Endothelial cell (in vitro differentiated cells): ENCODE data around the gene RNPS1. TPM values are rescaled to one million over a fixed set of nuclear protein-coding genes. Genes with fewer than 3 reads are reported as not detected.
A peak's percentile ranks its signal among the peaks of the same experiment; 100 is the strongest.

Experiments
- DNase-seq: peaks from one replicate; pipeline ENCODE4 v3.0.0; 2021; ENCODE audit warnings: low spot score
- H3K27ac Mint-ChIP-seq: one replicate; pipeline ENCODE4 v1.8.0; 2021; ENCODE audit warnings: mixed read lengths, inconsistent platforms; ENCODE audit not compliant: unreplicated experiment
- H3K27me3 Mint-ChIP-seq: one replicate; pipeline ENCODE4 v1.8.0; 2021; ENCODE audit warnings: mild to moderate bottlenecking, moderate library complexity, mixed read lengths, inconsistent platforms; ENCODE audit not compliant: unreplicated experiment
- H3K36me3 Mint-ChIP-seq: one replicate; pipeline ENCODE4 v1.8.0; 2021; ENCODE audit warnings: mild to moderate bottlenecking, low read depth, mixed read lengths, inconsistent platforms; ENCODE audit not compliant: unreplicated experiment
- H3K4me1 Mint-ChIP-seq: one replicate; pipeline ENCODE4 v1.8.0; 2021; ENCODE audit warnings: mild to moderate bottlenecking, mixed read lengths, inconsistent platforms; ENCODE audit not compliant: unreplicated experiment
- H3K4me3 Mint-ChIP-seq: one replicate; pipeline ENCODE4 v1.8.0; 2021; ENCODE audit warnings: mild to moderate bottlenecking, mixed read lengths, inconsistent platforms; ENCODE audit not compliant: unreplicated experiment
- H3K9me3 Mint-ChIP-seq: one replicate; pipeline ENCODE4 v1.8.0; 2021; ENCODE audit warnings: mixed read lengths, inconsistent platforms; ENCODE audit not compliant: unreplicated experiment
- CTCF ChIP-seq: fragments of 200-600 bp; sonication (generic); IDR thresholded peaks from one replicate; pipeline ENCODE4 v1.5.0; 2021; ENCODE audit warnings: antibody characterized with exemption; ENCODE audit not compliant: unreplicated experiment
- total RNA-seq: library from RNA; stranded (reverse); fragmentation: NEBNext Ultra II Directional; extraction: Animal tissue kit (Norgen Biotek cat#: 25700); gene quantifications from one replicate; pipeline ENCODE4 v1.2.1, GENCODE V29; 2021; ENCODE audit not compliant: unreplicated experiment

Gene RNPS1
- total RNA-seq, 1 donor from 2014 or later = 203 TPM

- Mint-ChIP-seq H3K4me1 (peaks cover 25% of the 10 kb centered on the region), H3K36me3 (no peaks in the 10 kb centered on the region), H3K9me3 (no peaks in the 10 kb centered on the region), H3K27ac (peak overlapping the region; percentile 75), H3K4me3 (peak overlapping the region; percentile 87), H3K27me3 (peaks cover 10% of the 10 kb centered on the region)
- DNase-seq = no peak
- TF ChIP-seq CTCF = no peak
Measured at GRCh38 chr16:2213817-2214718, 53.9 kb downstream of the RNPS1 start.

DNA sequence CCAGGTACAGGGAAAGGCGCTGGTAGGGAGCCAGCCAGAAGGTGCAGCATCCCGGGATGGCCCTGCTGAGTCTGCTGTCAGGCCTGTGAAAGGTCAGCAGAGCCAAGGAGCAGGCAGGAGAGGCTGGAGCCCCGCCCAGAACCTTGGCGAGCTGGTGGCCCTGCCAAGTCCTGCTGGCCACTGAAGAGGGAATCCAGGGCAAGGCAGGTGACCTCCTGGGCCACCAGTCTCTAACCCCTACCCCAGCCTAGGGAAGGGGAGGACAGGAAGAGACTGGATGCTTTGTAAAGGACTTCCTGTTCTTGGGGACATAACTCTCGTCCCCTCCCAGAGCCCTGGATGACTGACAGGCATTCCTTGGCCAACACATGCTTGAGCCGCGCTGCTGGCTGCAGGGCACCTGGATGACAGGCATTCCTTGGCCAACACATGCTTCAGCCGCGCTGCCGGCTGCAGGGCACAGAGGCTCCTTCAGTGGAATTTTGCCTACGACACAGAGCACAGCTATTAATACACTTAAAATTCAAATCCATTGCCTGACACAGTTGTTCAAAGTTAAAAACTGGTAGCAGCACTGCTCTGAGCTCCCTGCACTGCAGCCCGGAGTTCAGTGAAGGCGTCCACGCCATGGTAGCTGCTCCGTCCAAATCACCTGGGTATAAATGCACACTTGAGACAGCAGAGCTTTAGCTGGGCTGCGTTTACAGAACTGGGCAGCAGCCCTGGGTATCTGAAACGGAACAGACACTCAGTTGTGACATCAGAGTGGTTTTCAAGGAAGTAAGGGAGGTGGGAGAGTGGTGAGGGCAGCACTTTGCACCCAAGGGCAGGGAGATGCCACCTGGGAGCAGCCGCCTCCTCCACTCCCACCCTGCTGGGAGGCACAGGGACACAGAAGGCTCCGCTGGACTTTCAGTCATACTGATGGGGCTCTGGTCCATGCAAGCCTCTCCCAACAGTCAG, 55.3 kb downstream of the RNPS1 start:
- no peak for TF ChIP-seq CTCF
- no peak for DNase-seq
- Mint-ChIP-seq H3K9me3 (no peaks in the 10 kb centered on the region), H3K27ac (peak overlapping the region; percentile 67), H3K36me3 (peaks cover 2% of the 10 kb centered on the region), H3K27me3 (peaks cover 11% of the 10 kb centered on the region), H3K4me1 (peaks cover 22% of the 10 kb centered on the region), H3K4me3 (peak overlapping the region; percentile 87)

DNA sequence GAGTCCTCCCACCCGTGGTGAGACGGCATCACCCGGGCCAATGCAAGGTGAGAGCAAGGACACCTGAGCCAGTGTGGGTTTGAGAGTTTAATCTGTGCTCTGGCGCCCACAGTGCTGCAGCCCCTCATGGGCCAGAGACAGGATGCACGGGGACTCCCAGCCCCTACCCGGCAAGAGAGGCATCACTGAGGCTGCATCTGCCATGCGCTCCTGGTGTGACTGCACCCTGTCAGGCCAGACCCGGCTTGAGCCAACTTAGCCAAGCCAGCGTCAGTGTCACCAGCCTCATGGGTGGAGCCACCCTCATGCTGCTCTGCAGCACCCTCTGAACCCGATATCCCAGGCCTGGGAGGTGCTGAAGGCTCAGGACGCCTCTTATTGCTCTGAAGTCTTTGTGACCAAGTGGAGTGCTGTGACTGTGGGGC, 56.0 kb downstream of the RNPS1 start:
- TF ChIP-seq CTCF = no peak
- Mint-ChIP-seq H3K4me1 (peaks cover 17% of the 10 kb centered on the region), H3K27ac (peak overlapping the region; percentile 52), H3K9me3 (no peaks in the 10 kb centered on the region), H3K4me3 (peak overlapping the region; percentile 62), H3K36me3 (peaks cover 4% of the 10 kb centered on the region), H3K27me3 (peaks cover 10% of the 10 kb centered on the region)
- no peak for DNase-seq

- peaks cover 14% of the 10 kb centered on the region for H3K27me3 Mint-ChIP-seq
- H3K4me1 Mint-ChIP-seq = peaks cover 20% of the 10 kb centered on the region
- no peak within 1 kb of the TSS for H3K27ac Mint-ChIP-seq
- TF ChIP-seq CTCF = no peak
- peaks cover 4% of the 10 kb centered on the region for H3K36me3 Mint-ChIP-seq
- peak within 1 kb of the TSS; percentile 62 for H3K4me3 Mint-ChIP-seq
- H3K9me3 Mint-ChIP-seq = no peaks in the 10 kb centered on the region
- no peak for DNase-seq
Measured at GRCh38 chr16:2210386-2211365, 57.2 kb downstream of the RNPS1 start, which contains the start of gene BRICD5. BRICD5 (minus strand) TSS chr16:2210863; CDS start chr16:2210833, 30 bp downstream.
